ENCODE measurements around the gene OR2F2. TPM values are rescaled to one million over a fixed set of nuclear protein-coding genes. Genes with fewer than 3 reads are reported as not detected.

Gene OR2F2
- total RNA-seq, 2 experiments from 2014 or later: not detected

- DNase-seq: no peak
- no peaks in the 10 kb centered on the region for H3K4me1 Mint-ChIP-seq
These were observed 45.9 kb downstream of the OR2F2 start for GRCh38 chr7:143980746-143981510.

GRCh38 chr7:143983960-143984359 is 48.9 kb downstream of the OR2F2 start:
- H3K27me3 Mint-ChIP-seq: peaks cover 4% of the 10 kb centered on the region
- H3K27ac Mint-ChIP-seq: no peak overlapping the region
- no peak for DNase-seq
- peaks cover 2% of the 10 kb centered on the region for H3K9me3 Mint-ChIP-seq
- peaks cover 1% of the 10 kb centered on the region for H3K36me3 Mint-ChIP-seq
- peaks cover 11% of the 10 kb centered on the region for H3K4me1 Mint-ChIP-seq
- H3K4me3 Mint-ChIP-seq: no peak overlapping the region

More at GRCh38 chr7:143980746-143981510, 45.9 kb downstream of the OR2F2 start:
- Mint-ChIP-seq H3K36me3 (no peaks in the 10 kb centered on the region), H3K4me3 (no peak overlapping the region), H3K9me3 (no peaks in the 10 kb centered on the region), H3K27ac (no peak overlapping the region), H3K27me3 (peaks cover 4% of the 10 kb centered on the region)

Other genes with a start within 250 kb of the OR2F2 start
- under 1 TPM in 1 of 2 experiments, not detected in 1; 0.52 TPM for gene CTAGE6, start 177.5 kb upstream of the OR2F2 start, total RNA-seq
- 1 to 10 TPM; 8.6 to 9.0 TPM for gene TCAF1, start 33.1 kb upstream of the OR2F2 start, total RNA-seq
- gene OR2F1, start 19.6 kb downstream of the OR2F2 start, total RNA-seq: not detected
- not detected for gene OR6B1, start 65.1 kb downstream of the OR2F2 start, total RNA-seq
- not detected for gene OR2A5, start 113.7 kb downstream of the OR2F2 start, total RNA-seq
- gene OR2A25, start 134.6 kb downstream of the OR2F2 start, total RNA-seq: not detected
- gene OR2A12, start 151.0 kb downstream of the OR2F2 start, total RNA-seq: not detected
- gene OR2A2, start 174.3 kb downstream of the OR2F2 start, total RNA-seq: not detected
- gene OR2A14, start 187.9 kb downstream of the OR2F2 start, total RNA-seq: not detected
- 1 to 10 TPM in 1 of 2 experiments, under 1 TPM in 1; 0.90 to 1.8 TPM for gene CTAGE4, start 248.2 kb downstream of the OR2F2 start, total RNA-seq